IMR-90 (cell line): ENCODE data around the gene ZBP1. TPM values are rescaled to one million over a fixed set of nuclear protein-coding genes. Genes with fewer than 3 reads are reported as not detected.

ENCODE experiments used
- ATAC-seq: fragments of 200-7000 bp; cut with Tn5 transposase; 2 replicates; pipeline ENCODE4 v1.9.1; 2020; ENCODE audit warnings: low read depth, mild to moderate bottlenecking, moderate library complexity
- BruUV-seq: library from RNA; stranded (reverse); fragments of 400-500 nt; replicated peaks from 2 replicates; lab custom pipeline; 2021; lab: Mats Ljungman, UMichigan
- CTCF ChIA-PET: fragments of 300-600 bp; formaldehyde crosslinking; extraction: SDS; loops from one replicate; lab custom pipeline; 2021; ENCODE audit warnings: antibody characterized with exemption; lab: Yijun Ruan, JAX
- POLR2A ChIA-PET: fragments of 300-600 bp; sonication (Branson Sonifier 250); formaldehyde crosslinking; loops from one replicate; lab custom pipeline; 2022; ENCODE audit warnings: antibody characterized with exemption; ENCODE audit not compliant: unreplicated experiment; lab: Charles Lee
- DNase-seq: peaks from one replicate; pipeline ENCODE4 v3.0.0; 2013
- H2AFZ ChIP-seq: replicated peaks from 2 replicates; pipeline ENCODE3; 2013; ENCODE audit warnings: low read length, mild to moderate bottlenecking; ENCODE audit not compliant: poor library complexity
- H2AK5ac ChIP-seq: 2 replicates; pipeline ENCODE4 v1.6.1; 2013; ENCODE audit warnings: low read depth, low read length, inconsistent platforms
- H2AK9ac ChIP-seq: replicated peaks from 2 replicates; pipeline ENCODE3; 2013; ENCODE audit warnings: mild to moderate bottlenecking, low read depth, low read length, moderate library complexity; ENCODE audit not compliant: poor library complexity
- H2BK120ac ChIP-seq: 2 replicates; pipeline ENCODE4 v1.6.1; 2013; ENCODE audit warnings: low read depth, low read length, inconsistent platforms
- H2BK15ac ChIP-seq: 3 replicates; pipeline ENCODE4 v1.6.1; 2013; ENCODE audit warnings: low read depth, low read length, inconsistent platforms
- H2BK20ac ChIP-seq: 2 replicates; pipeline ENCODE4 v1.6.1; 2013; ENCODE audit warnings: low read depth, mild to moderate bottlenecking, inconsistent platforms, low read length, moderate library complexity
- H2BK5ac ChIP-seq: 2 replicates; pipeline ENCODE4 v1.6.1; 2013; ENCODE audit warnings: mild to moderate bottlenecking, low read depth, low read length, inconsistent platforms; ENCODE audit not compliant: poor library complexity, severe bottlenecking
- H3K14ac ChIP-seq: replicated peaks from 2 replicates; pipeline ENCODE4 v1.6.1; 2013; ENCODE audit warnings: low read depth, low read length, inconsistent platforms
- H3K18ac ChIP-seq: 2 replicates; pipeline ENCODE4 v1.6.1; 2013; ENCODE audit warnings: low read depth, low read length, control low read depth
- H3K23ac ChIP-seq: 2 replicates; pipeline ENCODE4 v1.6.1; 2013; ENCODE audit warnings: low read depth, low read length, inconsistent platforms
- H3K27ac ChIP-seq: 2 replicates; pipeline ENCODE4 v1.5.1; 2013; ENCODE audit warnings: mild to moderate bottlenecking, control low read depth, low read length; ENCODE audit not compliant: insufficient read depth
- H3K27me3 ChIP-seq: 2 replicates; pipeline ENCODE4 v1.6.1; 2013; ENCODE audit warnings: low read length; ENCODE audit not compliant: control insufficient read depth, insufficient read depth
- H3K36me3 ChIP-seq: 2 replicates; pipeline ENCODE4 v1.6.1; 2013; ENCODE audit warnings: low read length, mixed read lengths; ENCODE audit not compliant: control insufficient read depth, insufficient read depth
- H3K4ac ChIP-seq: 2 replicates; pipeline ENCODE4 v1.6.1; 2013; ENCODE audit warnings: low read depth, low read length, inconsistent platforms
- H3K4me1 ChIP-seq: 2 replicates; pipeline ENCODE4 v1.6.1; 2013; ENCODE audit warnings: low read length, mixed read lengths; ENCODE audit not compliant: control insufficient read depth, insufficient read depth
- H3K4me2 ChIP-seq: 2 replicates; pipeline ENCODE4 v1.6.1; 2013; ENCODE audit warnings: low read depth, mild to moderate bottlenecking, control low read depth, low read length, moderate library complexity
- H3K4me3 ChIP-seq: 2 replicates; pipeline ENCODE4 v1.5.1; 2013; ENCODE audit warnings: low read depth, mild to moderate bottlenecking, control low read depth, low read length, moderate library complexity; ENCODE audit not compliant: insufficient read depth
- H3K56ac ChIP-seq: 2 replicates; pipeline ENCODE4 v1.6.1; 2013; ENCODE audit warnings: low read length, inconsistent platforms; ENCODE audit not compliant: insufficient read depth; ENCODE audit errors: extremely low read depth
- H3K79me1 ChIP-seq, 2 experiments: 2 replicates each; pipeline ENCODE4 v1.6.1; 2013; ENCODE audit warnings: low read length in 2 of 2, inconsistent platforms in 1 of 2, low read depth in 1 of 2
- H3K9ac ChIP-seq: 2 replicates; pipeline ENCODE4 v1.6.1; 2013; ENCODE audit warnings: low read depth, low read length, control low read depth
- H3K9me1 ChIP-seq: 2 replicates; pipeline ENCODE4 v1.6.1; 2013; ENCODE audit warnings: low read length, inconsistent platforms; ENCODE audit not compliant: insufficient read depth
- H3K9me3 ChIP-seq: 2 replicates; pipeline ENCODE4 v1.6.1; 2013; ENCODE audit warnings: low read length; ENCODE audit not compliant: control insufficient read depth, insufficient read depth
- H4K20me1 ChIP-seq: 2 replicates; pipeline ENCODE4 v1.6.1; 2013; ENCODE audit warnings: low read length, inconsistent platforms; ENCODE audit not compliant: insufficient read depth
- H4K5ac ChIP-seq: 2 replicates; pipeline ENCODE4 v1.6.1; 2013; ENCODE audit warnings: mild to moderate bottlenecking, low read depth, low read length, control low read depth
- H4K8ac ChIP-seq, 2 experiments: 2 replicates each; pipeline ENCODE4 v1.6.1; 2013; ENCODE audit warnings: low read depth in 2 of 2, low read length in 2 of 2, control low read depth in 1 of 2, inconsistent platforms in 1 of 2
- H4K91ac ChIP-seq: 2 replicates; pipeline ENCODE4 v1.6.1; 2013; ENCODE audit warnings: low read depth, low read length, inconsistent platforms; ENCODE audit not compliant: insufficient read depth
- CEBPB ChIP-seq: IDR thresholded peaks from 2 replicates; pipeline ENCODE4 v1.6.1; 2012; ENCODE audit warnings: low read depth, low read length, improper control_type of control experiment
- CHD1 ChIP-seq: IDR thresholded peaks from 2 replicates; pipeline ENCODE4 v1.6.1; 2012; ENCODE audit warnings: low read depth, low read length, improper control_type of control experiment
- CTCF ChIP-seq: conservative IDR thresholded peaks from 2 replicates; pipeline ENCODE4 v1.5.1; 2012; ENCODE audit warnings: mild to moderate bottlenecking, low read depth, low read length, improper control_type of control experiment
- ELK1 ChIP-seq: fragments of 150-350 bp; IDR thresholded peaks from 2 replicates; pipeline ENCODE4 v1.6.1; 2016; ENCODE audit warnings: low read depth, mild to moderate bottlenecking, low read length, moderate library complexity, borderline replicate concordance
- FOS ChIP-seq: fragments of 150-350 bp; IDR thresholded peaks from 2 replicates; pipeline ENCODE4 v1.6.1; 2016; ENCODE audit warnings: low read depth, low read length
- MAFK ChIP-seq: IDR thresholded peaks from 2 replicates; pipeline ENCODE4 v1.6.1; 2012; ENCODE audit warnings: low read depth, low read length, improper control_type of control experiment
- POLR2A ChIP-seq: IDR thresholded peaks from 2 replicates; pipeline ENCODE4 v1.6.1; 2012; ENCODE audit warnings: mild to moderate bottlenecking, low read depth, low read length
- RAD21 ChIP-seq: IDR thresholded peaks from 2 replicates; pipeline ENCODE4 v1.6.1; 2012; ENCODE audit warnings: low read length, improper control_type of control experiment
- USF2 ChIP-seq: fragments of 150-350 bp; IDR thresholded peaks from 2 replicates; pipeline ENCODE4 v1.6.1; 2017; ENCODE audit warnings: mild to moderate bottlenecking, antibody characterized with exemption, low read length, low read depth
- WGBS, 2 experiments: methylation state at CpG; one replicate each; pipeline versions ENCODE4 v1.1.5 to v1.1.7; 2013; ENCODE audit warnings: missing lambda C conversion rate in 2 of 2; ENCODE audit not compliant: insufficient read length in 1 of 2; ENCODE audit errors: extremely low coverage in 2 of 2; 5-methylcytosine and 5-hydroxymethylcytosine counted together
- dilution Hi-C: fragments of 300-500 bp; cut with HindIII; formaldehyde crosslinking; loops from one replicate; pipeline ENCODE4 v1.14.3; 2018; ENCODE audit warnings: low sequenced_read_pairs; ENCODE audit not compliant: unreplicated experiment
- in situ Hi-C: fragments of 300-500 bp; cut with MboI; formaldehyde crosslinking; loops from 3 replicates; pipeline ENCODE4 v1.14.3; 2019; ENCODE audit warnings: low sequenced_read_pairs, inconsistent platforms, mixed read lengths
- intact Hi-C: fragments of 100-400 bp; cut with micrococcal nuclease; formaldehyde crosslinking; loops from 2 replicates; pipeline ENCODE4 v1.10.0; 2022
- polyA plus RNA-seq, 3 experiments: library from polyadenylated mRNA; depleted of rRNA; stranded (reverse); fragments of >200 nt; gene quantifications; 2 replicates each; pipeline ENCODE4 v1.2.3, GENCODE V29; 2012; ENCODE audit warnings: low replicate concordance in 1 of 3
- total RNA-seq: library from RNA; depleted of rRNA; stranded (reverse); fragments of >200 nt; gene quantifications from 2 replicates; pipeline ENCODE4 v1.2.3, GENCODE V29; 2012

ZBP1 gene
- total and polyA plus RNA-seq, 2 of the 4 experiments (the other 2 are of a cell fraction), result not detected

GRCh38 chr20:57624124-57624523 is 3.9 kb upstream of the ZBP1 start:
- H4K91ac ChIP-seq, result no peak overlapping the region
- CTCF ChIA-PET, result no interaction called here
- H2AFZ ChIP-seq, result no peak overlapping the region
- H4K20me1 ChIP-seq, result no peaks in the 10 kb centered on the region
- POLR2A ChIA-PET, result no interaction called here
- intact Hi-C loops (no loop called here), dilution Hi-C loops (no loop called here), in situ Hi-C loops (no loop called here)
- H2BK5ac ChIP-seq, result no peak overlapping the region
- no peak overlapping the region for H2AK5ac ChIP-seq
- no peak overlapping the region for H3K56ac ChIP-seq
- H3K4me3 ChIP-seq, result no peak overlapping the region
- no peaks in the 10 kb centered on the region for H3K9me1 ChIP-seq
- no peak overlapping the region for H3K4ac ChIP-seq
- H3K9me3 ChIP-seq, result peaks cover 3% of the 10 kb centered on the region; the same call in 1 of the 2 replicates
- no peaks in the 10 kb centered on the region for H3K79me1 ChIP-seq
- DNase-seq, result no peak
- no peaks in the 10 kb centered on the region for H3K36me3 ChIP-seq
- H3K23ac ChIP-seq, result no peak overlapping the region
- no TSS peak for BruUV-seq
- no peak overlapping the region for H2BK15ac ChIP-seq
- H3K4me1 ChIP-seq, result peaks cover 4% of the 10 kb centered on the region; the same call in 1 of the 2 replicates
- H3K9ac ChIP-seq, result no peak overlapping the region
- H3K27ac ChIP-seq, result no peak overlapping the region
- H3K27me3 ChIP-seq, result peaks cover 7% of the 10 kb centered on the region
- H2BK20ac ChIP-seq, result no peak overlapping the region
- ATAC-seq, result no peak
- no peak overlapping the region for H4K8ac ChIP-seq
- no peak overlapping the region for H3K14ac ChIP-seq
- no peak overlapping the region for H3K18ac ChIP-seq
- H2AK9ac ChIP-seq, result no peak overlapping the region
- H4K5ac ChIP-seq, result no peak overlapping the region
- TF ChIP-seq CEBPB (no peak), CTCF (no peak), RAD21 (no peak), CHD1 (no peak), USF2 (no peak), POLR2A (no peak), MAFK (no peak), ELK1 (no peak), FOS (no peak)
- WGBS, 2 experiments, result 40% methylated on average over 1 of the region's 3 CpGs; no CpG with 5 or more reads in 1 of the 2 experiments
- no peak overlapping the region for H2BK120ac ChIP-seq
- H3K4me2 ChIP-seq, result no peak overlapping the region
